A549 (cell line): ENCODE data around the gene FOXP1.

ENCODE experiments used
- CEBPB ChIP-seq, 2 experiments: fragments of >200 bp in 1 of 2; sonication (Bioruptor Twin) in 1 of 2; formaldehyde crosslinking in 1 of 2; IDR thresholded peaks; 2 replicates each; pipeline ENCODE4 v1.6.1; 2012 to 2016
- CTCF ChIP-seq: fragments of >200 bp; sonication (Bioruptor Twin); formaldehyde crosslinking; IDR thresholded peaks from 3 replicates; pipeline ENCODE4 v1.5.1; 2016
- EP300 ChIP-seq, 2 experiments: fragments of >200 bp; sonication (Bioruptor Twin); formaldehyde crosslinking; IDR thresholded peaks; 2 replicates in 1 of 2; 3 replicates in 1 of 2; pipeline ENCODE4 v1.6.1; 2016 to 2017
- HEYL ChIP-seq: fragments of 250-450 bp; sonication (Bioruptor Pico); IDR thresholded peaks from 2 replicates; pipeline ENCODE4 v1.8.0; 2021; ENCODE audit warnings: mild to moderate bottlenecking, moderate library complexity
- JUNB ChIP-seq: fragments of >200 bp; sonication (Bioruptor Twin); formaldehyde crosslinking; IDR thresholded peaks from 2 replicates; pipeline ENCODE4 v1.6.1; 2016
- MAFK ChIP-seq: fragments of 450-650 bp; IDR thresholded peaks from 2 replicates; pipeline ENCODE4 v1.6.1; 2014; ENCODE audit not compliant: partially characterized antibody
- MAX ChIP-seq: IDR thresholded peaks from 2 replicates; pipeline ENCODE4 v1.6.1; 2012
- POLR2A ChIP-seq: IDR thresholded peaks from 2 replicates; pipeline ENCODE4 v1.6.1; 2012; ENCODE audit warnings: mild to moderate bottlenecking, low read length

GRCh38 chr3:71078199-71078598 is 505.3 kb downstream of the FOXP1 start:
- TF ChIP-seq CTCF: no peak
- no peak for TF ChIP-seq JUNB
- TF ChIP-seq POLR2A: no peak
- TF ChIP-seq EP300 (IDR thresholded peaks at IDR 0.05): no peak
- no peak for TF ChIP-seq CEBPB (IDR thresholded peaks at IDR 0.05)
- no peak for TF ChIP-seq MAX
- no peak for TF ChIP-seq HEYL (CRISPR knock-in tag)
- no peak for TF ChIP-seq MAFK
